ENCODE data around the gene COBLL1. TPM values are rescaled to one million over a fixed set of nuclear protein-coding genes. Genes with fewer than 3 reads are reported as not detected.

Gene COBLL1
- total RNA-seq, 1 donor from 2014 or later: 1.0 TPM

DNA sequence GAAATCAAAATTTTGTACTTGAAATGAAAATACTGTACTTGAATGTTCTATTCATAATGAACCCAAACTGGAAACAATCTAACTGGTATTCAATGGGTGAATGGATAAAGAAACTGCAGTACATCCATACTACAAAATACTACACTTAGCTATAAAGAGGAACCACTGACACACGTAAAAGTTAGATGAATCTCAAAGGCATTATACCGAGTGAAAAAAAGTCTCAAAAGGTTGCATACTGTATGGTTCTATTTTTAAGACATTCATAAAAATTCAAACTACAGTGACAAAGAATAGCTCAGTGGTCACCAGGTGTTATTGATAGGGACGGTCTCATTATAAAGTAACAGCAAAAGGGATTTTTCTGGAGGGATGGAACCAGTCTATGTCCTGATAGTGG, 41.1 kb downstream of the COBLL1 start:
- H3K4me2 ChIP-seq: no peak overlapping the region
- no peak for DNase-seq (ENCODE audit: low spot score)
- H3K9me3 ChIP-seq (ENCODE audit: low read depth): no peaks in the 10 kb centered on the region
- Mint-ChIP-seq H3K27me3 (ENCODE audit: insufficient read depth, low read depth) (no peaks in the 10 kb centered on the region), H3K4me3 (no peak overlapping the region), H3K4me1 (no peaks in the 10 kb centered on the region), H3K9me3 (no peaks in the 10 kb centered on the region), H3K27ac (no peak overlapping the region), H3K36me3 (no peaks in the 10 kb centered on the region)
- no peaks in the 10 kb centered on the region for H3K4me1 ChIP-seq
- no peaks in the 10 kb centered on the region for H3K36me3 ChIP-seq
- H4K20me1 ChIP-seq (ENCODE audit: low read depth): no peaks in the 10 kb centered on the region
- H3K9ac ChIP-seq: no peak overlapping the region
- H3F3A ChIP-seq (ENCODE audit: low read depth): no peaks in the 10 kb centered on the region
- no peaks in the 10 kb centered on the region for H3K27me3 ChIP-seq
- H3K79me2 ChIP-seq (ENCODE audit: low read depth): no peaks in the 10 kb centered on the region
- no peak overlapping the region for H3K27ac ChIP-seq
- H2AFZ ChIP-seq (replicated peaks): no peak overlapping the region
- H3K4me3 ChIP-seq: no peak overlapping the region
- TF ChIP-seq, protein P1, sequence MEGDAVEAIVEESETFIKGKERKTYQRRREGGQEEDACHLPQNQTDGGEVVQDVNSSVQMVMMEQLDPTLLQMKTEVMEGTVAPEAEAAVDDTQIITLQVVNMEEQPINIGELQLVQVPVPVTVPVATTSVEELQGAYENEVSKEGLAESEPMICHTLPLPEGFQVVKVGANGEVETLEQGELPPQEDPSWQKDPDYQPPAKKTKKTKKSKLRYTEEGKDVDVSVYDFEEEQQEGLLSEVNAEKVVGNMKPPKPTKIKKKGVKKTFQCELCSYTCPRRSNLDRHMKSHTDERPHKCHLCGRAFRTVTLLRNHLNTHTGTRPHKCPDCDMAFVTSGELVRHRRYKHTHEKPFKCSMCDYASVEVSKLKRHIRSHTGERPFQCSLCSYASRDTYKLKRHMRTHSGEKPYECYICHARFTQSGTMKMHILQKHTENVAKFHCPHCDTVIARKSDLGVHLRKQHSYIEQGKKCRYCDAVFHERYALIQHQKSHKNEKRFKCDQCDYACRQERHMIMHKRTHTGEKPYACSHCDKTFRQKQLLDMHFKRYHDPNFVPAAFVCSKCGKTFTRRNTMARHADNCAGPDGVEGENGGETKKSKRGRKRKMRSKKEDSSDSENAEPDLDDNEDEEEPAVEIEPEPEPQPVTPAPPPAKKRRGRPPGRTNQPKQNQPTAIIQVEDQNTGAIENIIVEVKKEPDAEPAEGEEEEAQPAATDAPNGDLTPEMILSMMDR (IDR thresholded peaks at IDR 0.05): no peak
- no peak for TF ChIP-seq EZH2phosphoT487 (IDR thresholded peaks at IDR 0.05)
- TF ChIP-seq EZH2 (IDR thresholded peaks at IDR 0.05): no peak

DNA sequence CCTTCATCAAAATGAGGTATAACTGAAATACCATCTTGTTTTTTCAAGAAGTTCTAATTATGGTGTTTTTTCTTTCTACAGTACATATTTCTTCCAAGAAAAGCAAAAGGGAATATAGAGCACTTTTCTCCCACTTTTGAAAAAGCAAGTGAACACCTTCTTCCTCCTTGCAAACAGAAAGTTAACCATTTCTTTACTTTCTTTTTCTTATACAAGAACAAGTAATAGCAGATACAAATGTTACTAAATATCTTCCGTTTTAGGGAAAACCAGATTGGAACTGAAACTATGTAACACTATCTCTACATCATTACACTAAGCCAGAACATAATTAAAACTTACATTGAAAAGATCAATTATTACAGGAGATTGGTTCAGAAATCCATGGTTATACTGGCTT, 44.0 kb downstream of the COBLL1 start:
- no peaks in the 10 kb centered on the region for H3K4me1 ChIP-seq
- TF ChIP-seq, protein P1 (IDR thresholded peaks at IDR 0.05): no peak
- TF ChIP-seq EZH2 (IDR thresholded peaks at IDR 0.05) (no peak), EZH2phosphoT487 (IDR thresholded peaks at IDR 0.05) (no peak)
- no peak overlapping the region for H3K27ac Mint-ChIP-seq
- H4K20me1 ChIP-seq (ENCODE audit: low read depth): no peaks in the 10 kb centered on the region
- H3F3A ChIP-seq (ENCODE audit: low read depth): no peaks in the 10 kb centered on the region
- no peak overlapping the region for H2AFZ ChIP-seq (replicated peaks)
- H3K9me3 ChIP-seq (ENCODE audit: low read depth): no peaks in the 10 kb centered on the region
- no peaks in the 10 kb centered on the region for H3K27me3 Mint-ChIP-seq (ENCODE audit: insufficient read depth, low read depth)
- H3K4me1 Mint-ChIP-seq: peaks cover 3% of the 10 kb centered on the region
- H3K9ac ChIP-seq: no peak overlapping the region
- H3K79me2 ChIP-seq (ENCODE audit: low read depth): no peaks in the 10 kb centered on the region
- H3K4me3 Mint-ChIP-seq: no peak overlapping the region
- no peaks in the 10 kb centered on the region for H3K27me3 ChIP-seq
- no peaks in the 10 kb centered on the region for H3K36me3 ChIP-seq
- H3K27ac ChIP-seq: no peak overlapping the region
- DNase-seq (ENCODE audit: low spot score): no peak
- H3K4me2 ChIP-seq: no peak overlapping the region
- H3K36me3 Mint-ChIP-seq: no peaks in the 10 kb centered on the region
- no peaks in the 10 kb centered on the region for H3K9me3 Mint-ChIP-seq
- no peak overlapping the region for H3K4me3 ChIP-seq

DNA sequence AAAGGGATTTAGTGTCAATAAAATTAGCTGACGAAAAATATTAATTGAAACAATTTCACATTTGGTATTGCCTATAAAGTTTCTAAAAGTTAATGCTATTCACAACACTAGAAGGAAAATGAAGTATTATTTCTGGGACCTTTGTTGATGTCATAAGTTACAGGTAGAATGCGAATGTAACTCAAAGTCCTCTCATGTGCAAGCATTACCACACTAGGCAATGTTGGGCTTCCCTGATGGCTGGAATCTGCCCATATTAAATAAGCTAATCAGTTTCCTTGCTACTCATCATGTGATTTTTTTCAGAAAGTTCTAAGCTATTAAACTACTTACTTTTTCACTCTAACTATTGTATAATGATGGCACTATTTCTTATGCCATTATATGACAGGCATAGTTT, 44.6 kb downstream of the COBLL1 start:
- TF ChIP-seq, protein P1 (IDR thresholded peaks at IDR 0.05): no peak
- TF ChIP-seq EZH2 (IDR thresholded peaks at IDR 0.05) (no peak), EZH2phosphoT487 (IDR thresholded peaks at IDR 0.05) (no peak)
- H2AFZ ChIP-seq (replicated peaks): no peak overlapping the region
- H3K4me3 ChIP-seq: no peak overlapping the region

More for the DNA sequence above, 44.6 kb downstream of the COBLL1 start:
- H3K36me3 Mint-ChIP-seq: no peaks in the 10 kb centered on the region
- Histone ChIP-seq H3K9ac (no peak overlapping the region), H3K4me1 (no peaks in the 10 kb centered on the region), H3K4me2 (no peak overlapping the region), H3K27ac (no peak overlapping the region), H3F3A (ENCODE audit: low read depth) (no peaks in the 10 kb centered on the region), H3K36me3 (no peaks in the 10 kb centered on the region), H3K9me3 (ENCODE audit: low read depth) (no peaks in the 10 kb centered on the region), H3K27me3 (no peaks in the 10 kb centered on the region), H3K79me2 (ENCODE audit: low read depth) (no peaks in the 10 kb centered on the region), H4K20me1 (ENCODE audit: low read depth) (no peaks in the 10 kb centered on the region)
- H3K9me3 Mint-ChIP-seq: no peaks in the 10 kb centered on the region
- H3K27ac Mint-ChIP-seq: no peak overlapping the region
- no peak for DNase-seq (ENCODE audit: low spot score)
- peaks cover 4% of the 10 kb centered on the region for H3K4me1 Mint-ChIP-seq
- H3K4me3 Mint-ChIP-seq: no peak overlapping the region
- no peaks in the 10 kb centered on the region for H3K27me3 Mint-ChIP-seq (ENCODE audit: insufficient read depth, low read depth)

Data from neural progenitor cell (in vitro differentiated cells).